Measurements from ENCODE around the gene KMT2C.
"Not testable (repeated sequence)": the region's sequence is repeated elsewhere in the genome, so short reads cannot be mapped to it uniquely, and the experiment has no call there.

- not testable (repeated sequence) for TF ChIP-seq CTCF, POLR2A (IDR thresholded peaks at IDR 0.05)
Measured at GRCh38 chr7:152266859-152267258, 168.9 kb downstream of the KMT2C start.
